K562 (cell line): Measurements from ENCODE around the gene PRRC2B. TPM values are rescaled to one million over a fixed set of nuclear protein-coding genes. Genes with fewer than 3 reads are reported as not detected.

ENCODE experiments used
- ATAC-seq: fragments of 200-7000 bp; cut with Tn5 transposase; 3 replicates; pipeline ENCODE4 v1.9.1; 2020; ENCODE audit warnings: moderate library complexity
- BruUV-seq: library from RNA; stranded (reverse); fragments of 400-500 nt; replicated peaks from 2 replicates; lab custom pipeline; 2021; lab: Mats Ljungman, UMichigan
- CTCF ChIA-PET: fragments of 300-600 bp; formaldehyde crosslinking; extraction: SDS; loops from one replicate; lab custom pipeline; 2021; ENCODE audit warnings: low intra/inter-chr PET ratio; lab: Yijun Ruan, JAX
- POLR2A ChIA-PET: fragments of 300-600, 350-650 bp; sonication (Branson Sonifier 250); formaldehyde crosslinking; extraction: SDS; loops from one replicate; lab custom pipeline; 2021; ENCODE audit warnings: antibody characterized with exemption, inconsistent platforms; lab: Yijun Ruan, JAX
- DNase-seq, 4 experiments: peaks; one replicate each; pipeline versions ENCODE4 v3.0.0 to v3.0.0-alpha.2; 2011 to 2018; ENCODE audit warnings: low spot score in 3 of 4, mixed read lengths in 3 of 4; ENCODE audit errors: extremely low read depth in 1 of 4
- FAIRE-seq: peaks from 2 replicates; lab custom pipeline; 2011; peaks lifted over from hg19 to GRCh38; lab: Jason Lieb, UNC
- H2AFZ ChIP-seq: 2 replicates; pipeline ENCODE4 v1.6.0; 2011; ENCODE audit warnings: low read depth, low read length, control low read depth, inconsistent platforms
- H3K27ac ChIP-seq: fragments of 200-600 bp; 3 replicates; pipeline ENCODE4 v1.8.0; 2011; ENCODE audit warnings: low read depth, mild to moderate bottlenecking, control low read depth, inconsistent platforms, low read length, moderate library complexity, mixed read lengths; ENCODE audit errors: extremely low read depth
- H3K27me3 ChIP-seq, 2 experiments: fragments of 300-600 bp in 1 of 2; 2 replicates in 1 of 2; 3 replicates in 1 of 2; pipeline versions ENCODE4 v1.6.0 to v1.8.0; 2011; ENCODE audit warnings: inconsistent platforms in 2 of 2, low read length in 2 of 2, mild to moderate bottlenecking in 1 of 2, mixed read lengths in 1 of 2, moderate library complexity in 1 of 2; ENCODE audit not compliant: control insufficient read depth in 2 of 2, insufficient read depth in 2 of 2
- H3K36me3 ChIP-seq: fragments of 300-600 bp; 3 replicates; pipeline ENCODE4 v1.8.0; 2011; ENCODE audit warnings: mild to moderate bottlenecking, low read length, inconsistent platforms; ENCODE audit not compliant: control insufficient read depth, insufficient read depth
- H3K4me1 ChIP-seq, 2 experiments: fragments of 200-600 bp in 1 of 2; replicated peaks in 1 of 2; 2 replicates in 1 of 2; 3 replicates in 1 of 2; pipeline versions ENCODE4 v1.5.1 to v1.8.0; 2011; ENCODE audit warnings: inconsistent platforms in 2 of 2, low read length in 2 of 2, mild to moderate bottlenecking in 1 of 2, mixed read lengths in 1 of 2, moderate library complexity in 1 of 2; ENCODE audit not compliant: control insufficient read depth in 2 of 2, insufficient read depth in 2 of 2
- H3K4me2 ChIP-seq: 2 replicates; pipeline ENCODE4 v1.6.1; 2011; ENCODE audit warnings: low read length, control low read depth, inconsistent platforms, mixed read lengths; ENCODE audit not compliant: insufficient read depth
- H3K4me3 ChIP-seq: fragments of 200-600 bp; sonication (generic), shearing (Covaris generic); 2 replicates; pipeline ENCODE4 v1.5.1; 2016; ENCODE audit warnings: control low read depth, inconsistent platforms
- H3K79me2 ChIP-seq: fragments of 200-600 bp; 3 replicates; pipeline ENCODE4 v1.8.0; 2011; ENCODE audit warnings: low read length, inconsistent platforms; ENCODE audit not compliant: control insufficient read depth, insufficient read depth
- H3K9ac ChIP-seq, 2 experiments: 2 replicates each; pipeline versions ENCODE4 v1.6.0 to v1.6.1; 2011; ENCODE audit warnings: low read depth in 2 of 2, low read length in 2 of 2, control low read depth in 1 of 2, inconsistent platforms in 1 of 2, mild to moderate bottlenecking in 1 of 2, mixed read lengths in 1 of 2; ENCODE audit not compliant: insufficient read depth in 1 of 2
- H3K9me1 ChIP-seq: one replicate; pipeline ENCODE4 v1.6.0; 2011; ENCODE audit warnings: inconsistent platforms, mild to moderate bottlenecking, low read length, moderate library complexity; ENCODE audit not compliant: control insufficient read depth, insufficient read depth
- H3K9me3 ChIP-seq: replicated peaks from 2 replicates; pipeline ENCODE4 v1.5.1; 2011; ENCODE audit warnings: low read depth, low read length, inconsistent platforms; ENCODE audit not compliant: control insufficient read depth, insufficient read depth
- H4K20me1 ChIP-seq: replicated peaks from 2 replicates; pipeline ENCODE4 v1.6.1; 2011; ENCODE audit warnings: low read length, inconsistent platforms, mixed read lengths; ENCODE audit not compliant: control insufficient read depth, insufficient read depth
- BACH1 ChIP-seq: fragments of 200-800 bp; sonication (Bioruptor generic); IDR thresholded peaks from 2 replicates; pipeline ENCODE4 v1.6.1; 2016; ENCODE audit warnings: missing genetic modification characterization, missing compliant biosample characterization
- CBX5 ChIP-seq: IDR thresholded peaks from 2 replicates; pipeline ENCODE4 v1.6.1; 2014; ENCODE audit warnings: low read depth, borderline replicate concordance
- FOXA3 ChIP-seq, 2 experiments: fragments of 450-650 bp in 1 of 2; sonication (generic) in 1 of 2; formaldehyde crosslinking; IDR thresholded peaks in 1 of 2; conservative IDR thresholded peaks in 1 of 2; 2 replicates each; pipeline versions ENCODE4 v1.4.0 to v1.8.0; 2020 to 2022; ENCODE audit warnings: mild to moderate bottlenecking in 2 of 2, missing genetic modification reagents in 1 of 2
- GATA2 ChIP-seq: sonication (generic); formaldehyde crosslinking; IDR thresholded peaks from 2 replicates; pipeline ENCODE4 v1.4.0; 2020; ENCODE audit warnings: mild to moderate bottlenecking, missing genetic modification reagents
- HNRNPK ChIP-seq: fragments of 200-400 bp; formaldehyde crosslinking; IDR thresholded peaks from one replicate; pipeline ENCODE4 v1.6.1; 2018; ENCODE audit warnings: mild to moderate bottlenecking, low read depth, low read length; ENCODE audit not compliant: poor library complexity, severe bottlenecking
- ID3 ChIP-seq, 2 experiments: fragments of 250-450 bp in 1 of 2; fragments of 450-650 bp in 1 of 2; sonication (Bioruptor Pico) in 1 of 2; IDR thresholded peaks; 2 replicates each; pipeline versions ENCODE4 v1.6.1 to v1.8.0; 2016 to 2021; ENCODE audit warnings: mild to moderate bottlenecking in 2 of 2, moderate library complexity in 2 of 2, missing compliant biosample characterization in 1 of 2, missing genetic modification characterization in 1 of 2
- ILF3 ChIP-seq: fragments of 450-650 bp; IDR thresholded peaks from 2 replicates; pipeline ENCODE4 v1.6.1; 2018; ENCODE audit warnings: antibody characterized with exemption, mild to moderate bottlenecking, moderate library complexity, borderline replicate concordance
- KLF10 ChIP-seq: fragments of 250-450 bp; sonication (Bioruptor Pico); IDR thresholded peaks from 2 replicates; pipeline ENCODE4 v1.6.1; 2021; ENCODE audit warnings: matching md5 sums
- MTF1 ChIP-seq: fragments of 250-450 bp; sonication (Bioruptor Pico); IDR thresholded peaks from 2 replicates; pipeline ENCODE4 v1.9.0; 2021; ENCODE audit warnings: moderate library complexity, mild to moderate bottlenecking, inconsistent platforms, borderline replicate concordance
- PCBP1 ChIP-seq: fragments of 200-400 bp; formaldehyde crosslinking; IDR thresholded peaks from 2 replicates; pipeline ENCODE4 v1.6.1; 2018; ENCODE audit warnings: mild to moderate bottlenecking, low read depth, low read length; ENCODE audit not compliant: poor library complexity, severe bottlenecking
- POLR2B ChIP-seq: fragments of 450-650 bp; IDR thresholded peaks from 2 replicates; pipeline ENCODE4 v1.6.1; 2018; ENCODE audit warnings: low read depth; ENCODE audit not compliant: partially characterized antibody
- RAD21 ChIP-seq, 2 experiments: fragments of 250-450 bp in 1 of 2; fragments of 450-650 bp in 1 of 2; sonication (Bioruptor Pico) in 1 of 2; formaldehyde crosslinking in 1 of 2; IDR thresholded peaks in 1 of 2; conservative IDR thresholded peaks in 1 of 2; 2 replicates each; pipeline versions ENCODE4 v1.4.0 to v1.8.0; 2020 to 2022; ENCODE audit warnings: mild to moderate bottlenecking in 2 of 2, moderate library complexity in 1 of 2
- SMC3 ChIP-seq: conservative IDR thresholded peaks from 2 replicates; pipeline ENCODE4 v1.6.1; 2011; ENCODE audit warnings: low read depth, low read length, improper control_type of control experiment; ENCODE audit not compliant: insufficient read depth
- TGIF2 ChIP-seq: sonication (generic); formaldehyde crosslinking; IDR thresholded peaks from 2 replicates; pipeline ENCODE4 v1.8.1; 2022; ENCODE audit warnings: mild to moderate bottlenecking, missing genetic modification reagents, moderate library complexity
- U2AF1 ChIP-seq: fragments of 200-400 bp; formaldehyde crosslinking; optimal IDR thresholded peaks from 2 replicates; pipeline ENCODE3; 2017; ENCODE audit warnings: mild to moderate bottlenecking, low read depth, low read length, moderate library complexity
- USF2 ChIP-seq: sonication (generic); formaldehyde crosslinking; IDR thresholded peaks from 2 replicates; pipeline ENCODE4 v1.5.0; 2020; ENCODE audit warnings: missing genetic modification reagents
- ZHX1 ChIP-seq: fragments of 150-350 bp; conservative IDR thresholded peaks from 2 replicates; pipeline ENCODE4 v1.6.1; 2014; ENCODE audit warnings: low read length
- ZNF431 ChIP-seq: sonication (generic); formaldehyde crosslinking; IDR thresholded peaks from 2 replicates; pipeline ENCODE4 v1.8.0; 2022; ENCODE audit warnings: mild to moderate bottlenecking, missing genetic modification reagents
- ZNF75A ChIP-seq: fragments of 450-650 bp; formaldehyde crosslinking; IDR thresholded peaks from 2 replicates; pipeline ENCODE4 v1.4.0; 2020; ENCODE audit warnings: mild to moderate bottlenecking
- in situ Hi-C: fragments of 300-500 bp; cut with MboI; formaldehyde crosslinking; loops from 4 replicates; pipeline ENCODE4 v1.15.0; 2018; ENCODE audit warnings: inconsistent platforms, mixed read lengths
- intact Hi-C: fragments of 100-400 bp; cut with micrococcal nuclease; formaldehyde crosslinking; loops from 2 replicates; pipeline ENCODE4 v1.14.2; 2022
- polyA plus RNA-seq, 8 experiments: library from polyadenylated mRNA; depleted of rRNA in 4 of 8; stranded (reverse) in 5 of 8; unstranded in 3 of 8; fragments of >200 nt; fragmentation: Nextera tagmentation in 2 of 8; fragmentation: Illumina TruSeq in 1 of 8; extraction: Ambion mirVana in 2 of 8; extraction: Trizol in 1 of 8; gene quantifications; 2 replicates each; pipeline versions ENCODE4 v1.2.1 to v1.2.3, GENCODE V29; 2011 to 2014; ENCODE audit warnings: inconsistent platforms in 1 of 8, missing spikeins in 1 of 8
- total RNA-seq, 7 experiments: library from RNA; depleted of rRNA in 6 of 7; stranded (reverse); fragments of >200 nt in 6 of 7; fragmentation: Illumina TruSeq in 2 of 7; extraction: Trizol in 2 of 7; gene quantifications; 2 replicates each; pipeline versions ENCODE4 v1.2.1 to v1.2.3, GENCODE V29; 2011 to 2021; ENCODE audit warnings: low replicate concordance in 1 of 7

The PRRC2B gene
- total and polyA plus RNA-seq, 9 of the 15 experiments (the other 6 are each of a cell fraction or from before 2014, with no cell fraction given), result 0.34 to 125 (median 30.9) TPM

- CTCF ChIA-PET, result no interaction called here
- Histone ChIP-seq H3K27me3 (no peaks in the 10 kb centered on the region), H4K20me1 (no peaks in the 10 kb centered on the region; the same call in 1 of the 2 replicates), H3K9me3 (no peaks in the 10 kb centered on the region), H3K27ac (no peak overlapping the region), H3K79me2 (peaks cover 25% of the 10 kb centered on the region; the same call in 2 of the 3 replicates), H3K4me1 (no peaks in the 10 kb centered on the region), H2AFZ (no peak overlapping the region), H3K9ac (no peak overlapping the region), H3K4me2 (no peak overlapping the region), H3K9me1 (peaks cover 4% of the 10 kb centered on the region), H3K36me3 (peaks cover 90% of the 10 kb centered on the region), H3K4me3 (no peak overlapping the region)
- intact Hi-C loops, result no loop called here
- DNase-seq (no peak), ATAC-seq (no peak), FAIRE-seq (no peak)
- in situ Hi-C loops, result no loop called here
- BruUV-seq, result no TSS peak
- POLR2A ChIA-PET, result interaction anchor here (1.0 to 1.1 kb wide), 2 partner anchors 12 to 15 kb away, joined by 3 read pairs; no protein-coding TSS in a partner anchor
- TF ChIP-seq ILF3, result no peak
- no peak for TF ChIP-seq TGIF2 (CRISPR knock-in tag)
- no peak for TF ChIP-seq SMC3
- no peak for TF ChIP-seq FOXA3 (CRISPR knock-in tag; conservative IDR thresholded peaks at IDR 0.05 in 1 of 2, IDR thresholded peaks at IDR 0.05 in 1 of 2)
- TF ChIP-seq CBX5, result no peak
- TF ChIP-seq USF2, result no peak
- TF ChIP-seq BACH1 (tag), result no peak
- no peak for TF ChIP-seq ID3 (CRISPR knock-in tag; IDR thresholded peaks at IDR 0.05)
- TF ChIP-seq ID3 (tag; IDR thresholded peaks at IDR 0.05), result no peak
- TF ChIP-seq RAD21 (CRISPR knock-in tag; conservative IDR thresholded peaks at IDR 0.05 in 1 of 2, IDR thresholded peaks at IDR 0.05 in 1 of 2), result no peak
- TF ChIP-seq KLF10 (CRISPR knock-in tag), result no peak
- TF ChIP-seq PCBP1, result no peak
- no peak for TF ChIP-seq GATA2 (CRISPR knock-in tag)
- no peak for TF ChIP-seq ZHX1
- no peak for TF ChIP-seq ZNF431 (CRISPR knock-in tag)
- TF ChIP-seq MTF1, result no peak
- TF ChIP-seq ZNF75A (CRISPR knock-in tag), result no peak
- no peak for TF ChIP-seq HNRNPK
- TF ChIP-seq POLR2B, result no peak
- TF ChIP-seq U2AF1, result no peak
These were observed 55.4 kb downstream of the PRRC2B start for GRCh38 chr9:131449276-131449675.
